T follicular helper cell (primary cell): ENCODE results near the gene INAVA.

Experiments used
- DNase-seq: peaks from one replicate; pipeline ENCODE4 v3.0.0-alpha.2; 2020; ENCODE audit warnings: low read depth
- total RNA-seq, 2 experiments: gene quantifications; one replicate each; lab custom pipeline; 2026; lab: John Stamatoyannopoulos, UW

Gene INAVA, protein sequence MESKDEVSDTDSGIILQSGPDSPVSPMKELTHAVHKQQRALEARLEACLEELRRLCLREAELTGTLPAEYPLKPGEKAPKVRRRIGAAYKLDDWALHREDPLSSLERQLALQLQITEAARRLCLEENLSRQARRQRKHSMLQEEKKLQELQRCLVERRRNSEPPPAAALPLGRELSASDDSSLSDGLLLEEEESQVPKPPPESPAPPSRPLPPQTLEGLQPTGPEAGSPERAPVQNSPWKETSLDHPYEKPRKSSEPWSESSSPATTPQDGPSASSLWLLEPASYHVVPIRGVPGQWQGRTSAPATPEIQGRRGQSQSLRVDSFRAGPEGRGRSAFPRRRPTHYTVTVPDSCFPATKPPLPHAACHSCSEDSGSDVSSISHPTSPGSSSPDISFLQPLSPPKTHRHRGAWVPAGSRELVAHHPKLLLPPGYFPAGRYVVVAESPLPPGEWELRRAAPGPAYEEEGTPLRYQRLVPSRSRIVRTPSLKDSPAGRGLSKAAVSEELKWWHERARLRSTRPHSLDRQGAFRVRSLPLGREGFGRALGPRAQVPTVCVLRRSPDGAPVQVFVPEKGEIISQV
- total RNA-seq = 0.78 to 0.96 reads per million in 2 experiments

DNA sequence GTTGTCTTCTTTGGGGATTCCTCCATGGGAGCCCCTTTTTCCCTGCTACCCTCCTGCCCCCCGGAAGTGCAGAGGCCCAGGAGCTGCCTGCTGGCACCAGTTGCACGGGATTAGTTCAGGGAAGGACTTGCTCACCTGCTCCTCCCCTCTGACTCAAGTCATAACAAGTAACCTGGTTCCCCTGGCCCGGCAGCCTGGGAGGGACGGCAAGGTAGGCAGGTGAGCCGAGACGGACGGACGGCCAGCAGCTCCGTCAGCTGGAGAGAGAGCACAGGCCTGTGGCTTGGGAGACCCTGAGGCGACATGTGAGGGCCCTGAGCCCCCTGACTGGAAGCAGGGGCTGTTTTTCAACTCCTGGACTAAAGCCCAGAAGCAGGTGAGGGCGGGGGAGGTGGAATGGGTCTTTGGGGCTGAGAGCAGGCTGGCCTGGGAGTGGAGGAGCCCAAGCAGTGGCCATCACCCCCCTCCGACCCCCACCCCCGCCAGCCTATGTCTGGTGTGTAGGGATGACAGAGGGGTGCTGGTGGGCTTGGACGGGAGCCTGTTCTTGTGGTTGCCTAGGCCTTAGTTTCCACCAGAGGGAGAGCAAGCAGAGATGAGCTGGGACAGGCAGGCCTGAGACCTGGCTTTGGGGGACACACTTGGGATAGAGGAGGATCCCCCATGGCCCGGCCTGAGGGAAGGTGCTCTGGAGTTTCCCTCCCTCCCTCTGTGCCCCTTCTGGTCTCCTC lies at the start of gene INAVA:
INAVA (plus strand) TSS at position 189 of the 731 bp plus-strand sequence. CDS start 3,501 bp downstream, outside the sequence.
- DNase-seq = no peak

DNA sequence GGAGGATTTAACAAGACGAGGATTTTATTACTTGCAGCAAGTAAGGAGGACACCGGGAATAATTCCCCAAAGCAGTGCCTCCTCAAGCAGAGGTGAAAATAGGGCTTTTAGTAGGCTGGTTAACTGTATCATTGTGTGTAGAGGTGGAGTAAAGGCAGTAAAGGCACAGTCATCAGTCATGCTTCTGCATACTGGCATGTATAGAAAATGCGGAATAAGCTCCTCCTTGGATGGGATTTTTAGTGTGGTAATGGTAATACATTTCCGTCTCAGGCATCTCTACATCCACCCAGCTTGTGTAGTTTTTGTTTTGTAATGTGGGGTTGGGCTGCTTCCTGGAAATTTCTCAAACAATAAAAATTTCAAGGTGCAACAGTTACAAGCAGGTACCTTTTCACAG lies 49.3 kb upstream of the INAVA start:
- DNase-seq = no peak

DNA sequence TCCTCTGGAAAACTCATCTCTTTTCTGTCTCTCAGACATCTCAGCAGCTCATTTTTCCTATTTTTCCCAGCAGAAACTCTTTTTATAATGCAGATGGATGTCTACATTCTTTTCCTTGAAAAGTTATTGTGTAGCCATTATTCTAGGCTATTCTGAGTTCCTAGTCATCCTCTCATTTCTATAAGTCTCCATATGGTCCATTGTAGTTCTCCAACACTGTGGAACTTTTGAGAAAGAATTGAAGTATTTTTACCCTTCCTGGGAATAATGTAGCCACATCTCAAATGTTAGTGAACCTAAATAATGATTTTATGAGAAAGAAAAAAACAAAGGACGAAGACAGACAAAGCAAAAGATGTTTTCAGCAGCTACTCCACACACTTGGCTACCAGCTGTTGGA lies 48.3 kb upstream of the INAVA start:
- DNase-seq = no peak

DNA sequence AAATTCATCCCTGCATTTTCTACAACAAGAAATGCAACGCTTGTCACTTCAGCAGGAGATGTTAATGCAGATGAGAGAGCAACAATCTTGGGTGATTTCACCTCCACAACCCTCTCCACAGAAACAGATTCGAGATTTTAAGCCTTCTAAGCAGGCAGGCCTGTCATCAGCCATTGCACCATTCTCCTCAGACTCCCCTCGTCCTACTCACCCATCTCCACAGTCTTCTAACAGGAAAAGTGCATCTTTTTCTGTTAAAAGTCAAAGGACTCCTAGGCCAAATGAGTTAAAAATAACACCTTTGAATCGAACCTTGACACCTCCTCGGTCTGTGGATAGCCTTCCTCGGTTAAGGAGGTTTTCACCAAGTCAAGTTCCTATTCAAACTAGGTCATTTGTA lies 45.3 kb upstream of the INAVA start:
- no peak for DNase-seq

DNA sequence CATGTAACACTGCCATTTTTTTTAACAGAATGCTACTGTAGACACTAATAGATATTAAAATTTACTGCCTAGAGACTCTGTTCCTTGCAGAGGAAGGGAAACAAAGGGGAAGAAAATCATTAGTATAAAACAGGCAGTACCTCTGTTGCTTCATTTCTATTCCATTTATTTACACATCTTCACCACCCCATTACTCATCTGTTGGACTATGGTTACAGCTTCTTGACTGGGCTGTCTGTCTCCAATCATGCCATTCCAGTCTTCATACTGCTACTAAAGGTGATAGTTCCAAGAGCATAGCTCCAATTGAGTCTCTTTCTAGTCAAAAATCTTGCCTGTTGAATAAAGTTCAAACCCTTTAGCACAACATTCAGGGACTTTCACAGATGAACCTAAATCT lies 44.1 kb upstream of the INAVA start:
- no peak for DNase-seq

DNA sequence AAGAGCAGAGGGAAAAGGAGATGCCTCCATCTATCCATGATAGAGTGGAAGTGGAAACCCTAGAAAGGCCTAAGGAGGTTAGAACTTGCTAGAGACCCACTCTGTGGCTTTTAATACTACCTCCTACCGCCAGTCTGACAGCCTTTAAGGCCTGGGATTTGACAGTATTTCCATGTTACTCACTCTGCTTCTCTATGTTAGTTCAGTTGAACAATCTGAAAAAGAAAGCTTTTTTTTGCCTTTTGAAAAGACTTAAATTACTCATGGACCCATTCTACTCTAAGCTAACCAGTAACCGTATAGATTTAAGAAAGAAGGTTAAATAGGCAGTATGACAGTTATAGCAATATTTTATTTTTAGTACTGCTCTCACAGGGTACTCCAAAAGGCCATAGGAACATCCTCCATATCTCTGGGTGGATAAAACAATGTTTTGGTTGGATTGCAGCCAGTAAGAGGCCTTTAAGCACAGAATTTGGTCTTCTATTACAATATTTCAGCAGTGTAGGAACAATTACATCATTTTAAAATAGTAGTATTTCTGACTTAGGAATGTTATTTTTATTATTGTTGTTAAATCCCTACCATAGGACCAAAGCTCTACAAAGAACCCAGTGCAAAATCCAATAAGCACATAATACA lies 37.9 kb upstream of the INAVA start:
- no peak for DNase-seq

DNA sequence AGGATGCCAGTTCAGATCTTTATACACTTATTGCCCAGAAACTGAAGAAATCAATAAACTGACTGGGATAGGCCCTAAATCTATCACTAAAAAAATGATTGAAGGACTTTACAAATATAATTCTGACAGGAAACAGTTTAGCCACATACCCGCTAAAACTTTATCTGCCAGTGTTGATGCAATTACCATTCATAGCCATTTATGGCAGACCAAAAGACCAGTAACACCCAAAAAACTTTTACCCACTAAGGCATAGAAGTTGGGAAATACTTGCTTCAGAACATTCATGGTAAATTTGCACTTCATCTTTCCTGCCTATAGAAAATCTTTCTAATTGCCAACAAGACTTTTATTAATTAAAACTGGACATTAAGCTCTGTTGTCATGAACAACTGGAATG lies 36.9 kb upstream of the INAVA start:
- no peak for DNase-seq

DNA sequence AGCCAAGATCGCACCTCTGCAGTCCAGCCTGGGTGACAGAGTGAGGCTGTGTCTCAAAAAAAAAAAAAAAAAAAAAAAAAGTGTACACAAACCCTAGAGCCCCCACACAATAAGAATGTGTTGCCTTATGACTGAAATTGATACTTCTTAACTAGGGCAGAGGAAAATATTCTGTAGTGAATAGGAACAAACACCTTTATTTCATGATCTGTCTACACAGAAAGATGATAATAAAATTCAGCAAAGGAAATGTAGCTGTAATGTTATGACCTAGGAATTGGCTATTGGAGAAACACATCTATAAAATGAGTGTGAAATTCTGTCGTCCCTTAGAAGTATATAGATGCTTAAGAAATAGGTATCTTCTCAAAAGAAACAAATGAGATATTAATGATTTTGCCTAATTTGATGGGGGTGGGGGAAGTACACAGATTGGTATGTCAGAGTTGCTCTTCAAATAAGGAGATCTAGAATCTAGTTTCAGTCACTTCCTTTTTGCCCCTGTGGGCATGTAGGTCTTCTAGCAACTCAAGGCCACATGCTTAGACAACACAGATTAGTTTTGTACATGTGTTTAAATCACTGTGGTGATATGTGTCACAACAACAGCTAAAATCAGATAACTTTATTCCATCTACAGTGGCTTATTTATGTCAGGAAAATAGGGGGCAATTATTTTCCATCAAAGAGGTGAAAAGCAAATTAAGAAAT lies 32.6 kb upstream of the INAVA start:
- DNase-seq = no peak

DNA sequence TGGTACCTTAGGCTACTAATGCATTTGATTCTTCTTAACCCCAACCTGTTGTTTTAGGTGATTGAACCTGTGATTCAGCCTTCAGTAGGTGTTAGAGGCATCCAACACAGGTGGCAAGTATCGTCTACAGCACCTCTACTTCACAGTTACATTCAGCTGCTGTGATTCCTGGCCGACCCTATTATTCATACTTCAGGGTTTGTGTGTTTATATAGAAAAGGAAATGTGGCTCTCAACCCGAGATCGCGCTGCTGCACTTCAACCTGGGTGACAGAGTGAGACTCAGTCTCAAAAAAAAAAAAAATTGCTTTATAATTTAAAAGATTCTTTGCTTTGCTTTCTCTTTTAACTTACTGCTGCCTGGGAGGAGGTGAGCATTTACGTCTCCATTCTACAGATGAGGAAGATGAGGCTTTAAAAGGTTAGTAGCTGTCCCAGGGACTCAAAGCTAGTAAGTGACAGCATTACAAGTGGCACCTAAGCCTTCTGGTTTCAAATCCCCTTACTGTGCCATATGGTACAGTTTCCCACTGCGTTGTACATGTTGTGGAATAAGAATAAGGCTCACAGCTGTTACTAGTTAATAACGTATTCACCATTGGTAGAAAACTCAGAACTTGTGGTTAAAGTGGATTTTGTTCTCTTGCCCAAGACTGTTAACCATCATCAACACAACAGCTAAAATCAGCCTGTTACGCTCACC lies 31.8 kb upstream of the INAVA start:
- no peak for DNase-seq

DNA sequence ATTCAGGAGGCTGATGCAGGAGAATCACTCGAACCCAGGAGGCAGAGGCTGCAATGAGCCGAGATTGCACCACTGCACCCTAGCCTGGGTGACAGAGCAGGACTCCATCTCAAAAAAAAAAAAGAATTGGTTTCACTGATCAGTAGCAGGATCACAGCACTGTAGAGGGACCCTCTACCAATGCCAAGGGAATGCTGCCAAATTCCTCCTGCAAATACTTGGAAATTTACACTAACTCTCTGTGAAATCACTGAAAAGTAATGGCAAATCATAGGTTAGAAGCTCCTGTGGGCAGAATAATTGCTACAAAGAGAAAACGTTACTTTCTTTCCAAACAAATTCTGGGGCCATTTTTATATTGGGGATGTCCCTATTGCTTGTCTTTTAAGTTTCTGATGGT lies 28.6 kb upstream of the INAVA start:
- DNase-seq = no peak

DNA sequence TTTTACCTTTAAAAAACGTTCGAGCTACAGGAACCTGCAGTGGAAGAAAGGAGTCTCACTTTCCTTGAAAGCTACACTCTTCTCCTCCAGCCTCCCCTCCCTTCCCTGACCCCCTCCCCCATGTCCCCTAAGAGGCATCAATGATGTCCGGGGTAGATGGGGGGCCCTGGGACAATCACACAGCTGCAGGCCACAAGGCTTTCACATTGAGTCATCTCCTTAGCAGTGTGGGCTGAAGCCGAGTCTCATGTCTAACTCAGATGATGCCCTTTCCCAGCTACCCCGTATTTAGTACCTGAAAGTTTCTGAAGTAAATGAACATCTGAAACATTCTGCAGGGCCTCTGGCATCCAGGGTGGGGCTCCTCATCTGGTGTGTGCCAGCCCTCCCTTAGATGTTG lies 28.2 kb upstream of the INAVA start:
- DNase-seq = no peak

DNA sequence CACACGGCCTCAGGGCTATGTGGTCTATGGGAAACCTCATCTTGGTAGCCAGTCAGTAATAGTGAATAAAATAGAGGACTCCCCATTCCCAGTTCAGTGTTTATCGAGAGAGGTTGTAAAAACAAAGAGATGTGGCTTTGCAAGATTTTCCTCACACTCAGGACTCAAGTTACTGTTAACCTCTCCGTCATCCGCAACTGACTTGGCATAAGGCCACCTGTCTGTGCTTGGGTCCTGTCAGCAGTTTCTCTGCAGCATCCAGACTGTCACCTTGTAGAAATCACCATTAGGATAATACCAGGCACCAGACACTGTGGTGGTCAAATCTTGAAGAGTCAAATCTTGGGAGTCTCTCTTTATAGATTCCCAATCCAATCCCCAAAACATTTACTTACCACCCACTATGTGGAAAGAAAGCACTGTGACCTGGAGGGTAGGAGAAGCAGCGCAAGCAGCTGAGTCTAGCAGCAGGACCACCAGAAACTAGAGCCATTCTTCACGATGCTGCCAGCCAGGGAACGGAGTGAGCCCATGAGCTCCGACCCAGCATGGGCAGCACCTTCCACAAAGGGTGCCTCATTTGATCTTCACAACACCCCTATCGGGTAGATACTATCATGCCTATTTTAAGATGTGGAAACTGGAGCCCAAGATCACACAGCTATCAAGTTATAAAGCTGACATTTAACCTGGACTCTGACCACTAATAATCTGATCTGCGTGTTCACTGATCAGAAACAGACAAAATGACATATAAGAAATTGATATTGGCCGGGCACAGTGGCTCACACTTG lies 27.5 kb upstream of the INAVA start:
- DNase-seq = no peak

DNA sequence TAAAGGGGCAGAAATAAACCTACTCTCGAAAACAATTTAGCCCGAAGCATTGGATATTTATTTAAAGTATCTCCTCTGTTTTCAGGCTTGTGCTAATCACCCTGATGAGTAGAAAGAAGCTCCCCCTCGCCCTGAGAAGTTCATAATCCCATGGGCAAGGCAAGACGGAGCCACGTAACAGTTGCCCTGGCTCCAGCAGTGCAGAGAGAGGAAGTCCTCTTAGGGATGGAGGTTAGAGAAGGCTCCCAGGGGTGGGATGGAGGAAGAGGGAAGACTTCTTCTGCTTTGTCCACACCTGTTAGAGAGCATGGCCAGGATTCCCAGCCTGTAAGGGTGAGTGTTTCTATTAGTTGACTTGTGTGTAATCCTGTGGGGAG lies 25.3 kb upstream of the INAVA start:
- DNase-seq = no peak

DNA sequence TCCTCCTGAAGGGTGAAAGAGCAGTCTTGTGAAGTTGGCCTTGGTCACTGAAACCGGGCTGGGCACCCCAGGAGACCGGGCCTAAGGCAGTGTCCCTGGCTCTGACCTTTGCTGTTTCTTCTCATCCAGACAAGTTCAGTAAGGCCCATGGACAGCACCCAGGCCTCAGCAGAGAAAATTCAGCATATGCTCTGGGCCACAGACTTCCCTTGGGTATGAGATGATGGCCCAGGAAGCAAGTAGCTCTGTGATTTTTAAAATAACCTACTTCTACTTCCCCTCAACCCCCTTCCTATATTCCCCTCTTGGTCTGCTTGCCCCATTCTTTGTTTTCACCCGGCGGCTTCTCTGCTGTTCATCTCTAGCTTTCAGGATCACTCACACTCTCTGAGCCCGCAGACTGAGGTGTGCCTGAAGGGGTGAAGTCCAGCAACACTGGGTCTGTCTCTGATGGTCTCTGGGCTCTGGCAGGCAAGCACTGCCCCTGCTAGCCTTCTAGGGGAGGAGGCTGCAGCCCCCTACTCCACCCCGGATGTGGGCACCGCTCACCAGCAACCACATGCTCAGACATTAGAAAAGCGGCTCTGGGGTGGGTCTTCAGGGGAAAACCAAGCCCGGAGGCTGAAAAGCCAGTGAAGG lies 24.8 kb upstream of the INAVA start:
- DNase-seq = no peak

DNA sequence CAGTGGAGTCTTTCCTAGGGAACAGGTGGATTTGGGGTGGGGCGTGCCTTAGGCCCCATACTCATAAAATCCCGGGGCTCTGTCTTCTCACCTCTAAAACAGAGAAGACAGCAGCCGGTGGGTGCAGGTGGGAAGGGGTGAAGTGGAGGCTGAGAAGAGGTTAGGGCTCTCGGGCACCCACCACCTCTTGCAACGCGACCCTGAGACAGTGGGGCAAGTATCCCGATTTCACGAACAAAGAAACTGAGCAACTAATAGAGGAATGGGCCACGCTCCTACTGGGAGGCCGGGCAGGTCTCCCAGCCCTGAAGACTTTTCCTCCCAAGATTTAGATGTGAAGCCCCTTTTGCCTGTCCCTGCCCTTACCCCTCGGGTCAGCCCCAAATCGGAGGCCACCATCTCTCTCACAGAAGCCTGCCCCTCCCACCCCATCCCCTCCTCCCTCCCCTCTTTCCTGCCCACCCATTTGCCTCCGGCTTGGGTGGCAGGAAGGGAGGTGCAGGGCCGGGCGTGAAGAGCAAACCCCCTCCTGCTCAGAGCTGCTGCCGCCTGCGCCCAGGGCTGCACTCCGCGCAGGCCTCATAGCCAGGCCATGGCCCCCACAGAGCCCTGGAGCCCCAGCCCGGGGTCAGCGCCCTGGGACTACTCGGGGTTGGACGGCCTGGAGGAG lies 22.1 kb upstream of the INAVA start, which contains the start of gene GPR25:
GPR25 (plus strand) TSS at position 536 of the 670 bp plus-strand sequence; CDS start at position 593, 57 bp downstream.
- DNase-seq = no peak

DNA sequence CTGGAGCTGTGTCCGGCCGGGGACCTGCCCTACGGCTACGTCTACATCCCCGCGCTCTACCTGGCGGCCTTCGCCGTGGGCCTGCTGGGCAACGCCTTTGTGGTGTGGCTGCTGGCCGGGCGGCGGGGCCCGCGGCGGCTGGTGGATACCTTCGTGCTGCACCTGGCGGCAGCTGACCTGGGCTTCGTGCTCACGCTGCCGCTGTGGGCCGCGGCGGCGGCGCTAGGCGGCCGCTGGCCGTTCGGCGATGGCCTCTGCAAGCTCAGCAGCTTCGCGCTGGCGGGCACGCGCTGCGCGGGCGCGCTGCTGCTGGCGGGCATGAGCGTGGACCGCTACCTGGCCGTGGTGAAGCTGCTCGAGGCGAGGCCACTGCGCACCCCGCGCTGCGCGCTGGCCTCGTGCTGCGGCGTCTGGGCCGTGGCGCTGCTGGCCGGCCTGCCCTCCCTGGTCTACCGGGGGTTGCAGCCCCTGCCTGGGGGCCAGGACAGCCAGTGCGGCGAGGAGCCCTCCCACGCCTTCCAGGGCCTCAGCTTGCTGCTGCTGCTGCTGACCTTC lies 21.5 kb upstream of the INAVA start:
- no peak for DNase-seq

DNA sequence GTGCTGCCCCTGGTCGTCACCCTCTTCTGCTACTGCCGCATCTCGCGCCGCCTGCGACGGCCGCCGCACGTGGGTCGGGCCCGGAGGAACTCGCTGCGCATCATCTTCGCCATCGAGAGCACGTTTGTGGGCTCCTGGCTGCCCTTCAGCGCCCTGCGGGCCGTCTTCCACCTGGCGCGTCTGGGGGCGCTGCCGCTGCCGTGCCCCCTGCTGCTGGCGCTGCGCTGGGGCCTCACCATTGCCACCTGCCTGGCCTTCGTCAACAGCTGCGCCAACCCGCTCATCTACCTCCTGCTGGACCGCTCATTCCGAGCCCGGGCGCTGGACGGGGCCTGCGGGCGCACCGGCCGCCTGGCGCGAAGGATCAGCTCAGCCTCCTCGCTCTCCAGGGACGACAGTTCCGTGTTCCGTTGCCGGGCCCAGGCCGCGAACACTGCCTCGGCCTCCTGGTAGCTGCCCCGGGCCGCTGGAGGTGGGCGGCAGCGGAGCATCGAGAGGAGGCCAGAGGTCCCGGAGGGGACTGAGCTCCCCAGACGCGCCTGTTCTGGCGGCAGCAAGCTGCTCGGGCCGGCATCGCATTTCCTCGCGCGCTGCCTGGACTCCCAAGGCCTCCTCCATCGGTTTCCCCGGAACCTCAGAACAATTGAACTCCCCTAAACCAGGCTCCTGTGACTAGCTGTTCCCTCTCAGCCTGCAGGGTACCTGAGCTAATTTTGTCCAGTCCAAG lies 20.9 kb upstream of the INAVA start:
- no peak for DNase-seq

DNA sequence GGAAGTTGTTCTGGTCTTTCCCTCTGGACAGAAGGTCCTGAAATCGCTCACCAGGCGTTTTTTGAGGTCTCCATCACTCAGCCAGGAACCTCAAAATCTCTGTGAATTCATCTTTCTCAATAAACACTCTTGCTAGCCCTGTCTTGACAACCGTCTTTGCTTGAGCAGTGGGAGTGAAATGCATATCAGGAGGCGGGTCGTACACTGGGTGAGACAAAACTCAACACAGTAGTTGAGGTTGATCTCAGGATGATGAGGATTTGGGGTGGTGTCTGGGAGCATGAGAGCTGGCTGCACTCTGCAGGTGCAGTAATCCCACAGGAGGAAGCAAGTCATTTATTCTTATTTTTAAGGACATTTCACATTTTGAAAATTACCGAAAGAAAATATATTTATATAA lies 20.0 kb upstream of the INAVA start:
- no peak for DNase-seq
